GM20000 (cell line): ENCODE data around the gene KRTAP1-4.

Experiments
- DNase-seq: peaks from one replicate; pipeline ENCODE4 v3.0.0; 2012; ENCODE audit warnings: low spot score
- TF ChIP-seq, protein P1 (sequence below): IDR thresholded peaks from 2 replicates; pipeline ENCODE4 v1.5.1; 2012; ENCODE audit warnings: mild to moderate bottlenecking, control low read depth; ENCODE audit errors: extremely low read depth, missing control alignments

The KRTAP1-4 gene

DNA sequence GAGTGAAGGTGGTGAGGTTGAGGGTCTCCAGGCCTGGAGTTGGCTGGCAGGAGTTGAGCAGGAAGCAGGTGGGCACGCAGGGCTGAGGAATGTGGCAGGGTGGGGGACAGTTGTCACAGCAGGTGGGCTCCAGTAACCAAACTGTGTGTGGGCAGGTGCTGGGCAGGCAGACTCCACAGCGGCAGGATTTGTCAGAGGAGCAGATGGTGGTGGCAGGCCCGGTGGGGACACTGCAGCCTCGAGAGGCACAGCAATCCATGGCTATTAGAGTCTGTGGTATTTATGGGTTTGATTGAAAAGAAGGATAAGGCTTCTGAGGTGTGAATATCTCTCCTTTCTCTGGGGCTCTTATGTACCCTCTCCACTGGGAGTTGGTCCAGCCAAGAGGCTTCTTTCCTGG is 36.2 kb downstream of the KRTAP1-4 start, which contains the start of gene KRTAP3-3:
KRTAP3-3 (minus strand) TSS at position 326 of the 400 bp plus-strand sequence; CDS start at position 259, 67 bp downstream.
- TF ChIP-seq, protein P1, sequence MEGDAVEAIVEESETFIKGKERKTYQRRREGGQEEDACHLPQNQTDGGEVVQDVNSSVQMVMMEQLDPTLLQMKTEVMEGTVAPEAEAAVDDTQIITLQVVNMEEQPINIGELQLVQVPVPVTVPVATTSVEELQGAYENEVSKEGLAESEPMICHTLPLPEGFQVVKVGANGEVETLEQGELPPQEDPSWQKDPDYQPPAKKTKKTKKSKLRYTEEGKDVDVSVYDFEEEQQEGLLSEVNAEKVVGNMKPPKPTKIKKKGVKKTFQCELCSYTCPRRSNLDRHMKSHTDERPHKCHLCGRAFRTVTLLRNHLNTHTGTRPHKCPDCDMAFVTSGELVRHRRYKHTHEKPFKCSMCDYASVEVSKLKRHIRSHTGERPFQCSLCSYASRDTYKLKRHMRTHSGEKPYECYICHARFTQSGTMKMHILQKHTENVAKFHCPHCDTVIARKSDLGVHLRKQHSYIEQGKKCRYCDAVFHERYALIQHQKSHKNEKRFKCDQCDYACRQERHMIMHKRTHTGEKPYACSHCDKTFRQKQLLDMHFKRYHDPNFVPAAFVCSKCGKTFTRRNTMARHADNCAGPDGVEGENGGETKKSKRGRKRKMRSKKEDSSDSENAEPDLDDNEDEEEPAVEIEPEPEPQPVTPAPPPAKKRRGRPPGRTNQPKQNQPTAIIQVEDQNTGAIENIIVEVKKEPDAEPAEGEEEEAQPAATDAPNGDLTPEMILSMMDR = no peak
- no peak for DNase-seq

DNA sequence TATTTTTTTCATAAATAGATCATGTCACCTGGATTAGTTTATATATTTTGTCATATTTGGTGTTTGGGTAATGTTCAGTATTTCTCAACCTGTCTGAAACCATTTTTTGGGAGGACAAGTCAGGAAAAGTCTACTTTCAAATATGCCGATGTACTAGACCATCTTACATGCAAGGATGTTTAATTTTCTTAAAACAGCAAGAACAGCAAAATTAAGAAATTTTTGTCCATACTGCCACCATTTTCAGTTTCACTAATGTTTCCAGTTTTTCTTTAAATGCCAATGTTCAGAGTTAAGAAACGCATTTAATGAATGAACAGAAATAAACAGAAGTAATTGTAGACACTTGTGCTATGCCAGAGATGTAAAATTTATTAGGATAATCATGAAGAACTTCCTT is 36.9 kb downstream of the KRTAP1-4 start:
- DNase-seq = no peak
- TF ChIP-seq, protein P1 = no peak

DNA sequence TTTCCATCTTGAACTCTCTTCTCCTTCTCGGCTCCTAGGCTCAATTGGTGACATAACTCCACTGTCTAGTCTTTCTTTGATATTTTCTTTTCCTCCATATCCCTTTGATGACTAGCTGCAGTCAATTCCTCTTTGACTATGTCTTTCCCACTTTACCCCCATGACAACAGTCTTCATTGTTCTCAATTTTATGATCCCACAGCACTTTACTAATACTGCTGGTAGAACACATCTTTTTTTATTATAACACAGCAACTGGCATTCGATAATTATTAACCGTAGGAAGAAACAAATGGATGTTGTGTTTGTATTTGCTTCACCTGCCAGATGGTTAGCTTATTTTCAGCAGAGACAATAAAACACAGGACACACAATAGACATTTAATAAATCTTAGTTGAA is 37.3 kb downstream of the KRTAP1-4 start:
- DNase-seq = no peak

DNA sequence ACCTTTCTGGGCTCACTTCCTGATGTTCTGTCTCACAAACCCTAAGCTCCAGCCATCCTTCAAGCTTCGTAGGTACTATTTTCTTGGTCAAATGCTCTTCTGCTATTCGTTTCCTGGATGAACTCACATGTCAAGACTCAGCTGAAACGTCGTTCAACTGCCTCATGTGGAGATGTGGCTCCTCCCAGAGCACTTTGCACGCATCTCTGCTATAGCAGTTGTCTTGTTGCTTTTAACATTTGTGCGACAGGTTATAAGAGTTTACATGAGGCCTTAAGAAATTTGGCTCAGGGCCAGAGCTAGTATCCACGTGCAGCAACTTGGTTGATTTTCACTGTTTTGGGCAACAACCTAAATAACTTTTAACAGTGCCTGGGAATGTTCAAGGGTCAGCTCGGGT is 43.1 kb downstream of the KRTAP1-4 start:
- TF ChIP-seq, protein P1 = no peak
- DNase-seq = no peak

More for the DNA sequence above, 37.3 kb downstream of the KRTAP1-4 start:
- TF ChIP-seq, protein P1 = no peak

DNA sequence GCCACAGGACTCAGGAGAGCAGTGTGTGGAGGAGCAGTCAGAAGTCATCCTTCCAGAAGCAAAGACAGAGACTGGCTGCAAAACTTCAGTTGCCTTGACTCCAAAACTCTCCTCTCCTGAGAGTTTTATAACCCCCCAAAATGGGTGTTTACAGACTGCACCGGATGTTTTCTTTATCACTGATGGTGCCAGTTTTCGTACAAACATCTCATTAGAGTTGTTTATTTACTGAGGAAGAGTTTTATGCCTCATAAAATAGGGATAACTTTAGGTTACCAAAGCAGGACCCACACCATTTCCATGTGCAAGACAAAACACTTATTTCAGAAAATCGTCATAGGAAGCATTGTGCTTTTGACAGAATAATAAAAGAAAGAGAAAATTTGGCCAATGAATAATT is 45.8 kb downstream of the KRTAP1-4 start, which contains the start of gene KRT40:
KRT40 (minus strand) TSS at position 101 of the 400 bp plus-strand sequence; CDS start at position 48, 53 bp downstream.
- TF ChIP-seq, protein P1 = no peak
- no peak for DNase-seq

DNA sequence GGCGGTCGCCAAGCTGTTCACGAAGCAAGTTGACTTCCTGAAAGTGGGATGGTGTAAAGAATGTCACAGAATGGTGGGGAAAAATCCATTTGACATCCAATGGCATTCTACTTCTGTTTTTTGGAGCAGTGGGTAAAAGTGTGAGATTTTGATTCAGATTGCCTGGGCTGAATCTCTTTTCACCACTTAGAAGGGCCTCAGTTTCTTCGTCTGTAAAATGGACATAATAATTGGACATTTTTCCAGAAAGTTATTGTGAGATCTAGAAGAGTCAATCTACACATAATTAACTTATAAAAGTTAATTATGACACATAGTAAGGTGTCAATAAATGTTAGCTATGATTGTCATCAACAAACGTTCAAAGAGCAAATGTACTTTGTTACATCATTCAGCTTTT is 48.9 kb downstream of the KRTAP1-4 start:
- DNase-seq = no peak
- TF ChIP-seq, protein P1 = no peak

DNA sequence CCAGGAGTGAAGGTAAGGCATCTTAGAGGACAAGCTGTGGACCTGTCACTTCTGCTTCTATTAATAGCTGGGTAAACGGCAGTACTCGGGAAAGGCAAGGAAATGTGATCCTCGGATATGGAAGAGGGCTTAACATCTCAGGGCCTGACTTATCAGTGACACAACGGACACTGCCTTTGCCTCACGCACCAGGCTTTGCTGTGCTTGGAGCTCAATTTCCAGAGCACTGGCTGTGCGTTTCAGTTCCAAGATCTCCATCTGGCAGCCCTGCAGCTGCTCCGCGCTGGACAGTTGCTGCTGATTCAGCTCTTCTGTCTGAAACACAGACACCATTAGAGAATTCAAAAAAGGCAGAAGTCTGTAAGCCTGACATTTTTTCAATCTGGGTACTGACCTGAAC is 49.4 kb downstream of the KRTAP1-4 start:
- DNase-seq = no peak
- TF ChIP-seq, protein P1 = no peak

DNA sequence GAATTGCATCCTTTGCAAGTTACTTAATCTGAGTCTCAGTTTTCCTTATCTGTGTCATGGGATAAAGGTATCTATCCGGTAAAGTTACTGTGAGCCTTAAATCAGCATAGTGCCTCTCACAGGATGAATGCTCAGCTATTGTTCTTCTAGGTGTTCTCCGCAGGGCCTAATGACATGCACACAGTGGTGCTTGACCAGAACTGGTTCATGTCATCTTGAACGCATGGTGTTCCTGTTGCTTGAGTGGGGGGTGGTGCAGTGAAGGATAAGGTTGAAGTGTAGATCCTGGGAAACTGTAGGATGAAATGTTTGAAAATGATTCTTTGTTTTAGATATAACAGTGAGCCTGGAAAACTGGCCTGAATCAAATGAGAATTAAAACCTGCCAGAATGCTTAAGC is 49.9 kb downstream of the KRTAP1-4 start:
- TF ChIP-seq, protein P1 = no peak
- no peak for DNase-seq
